A673 (cell line): ENCODE measurements around the gene SUN3. TPM values are rescaled to one million over a fixed set of nuclear protein-coding genes. Genes with fewer than 3 reads are reported as not detected.

ENCODE experiments used
- BruUV-seq: library from RNA; stranded (reverse); fragments of 400-500 nt; replicated peaks from 2 replicates; lab custom pipeline; 2021; lab: Mats Ljungman, UMichigan
- CTCF ChIA-PET: fragments of 300-600 bp; sonication (Branson Sonifier 250); formaldehyde crosslinking; loops from one replicate; lab custom pipeline; 2022; ENCODE audit warnings: antibody characterized with exemption; lab: Charles Lee
- POLR2A ChIA-PET: fragments of 300-600 bp; sonication (Branson Sonifier 250); formaldehyde crosslinking; loops from one replicate; lab custom pipeline; 2022; ENCODE audit warnings: antibody characterized with exemption; ENCODE audit not compliant: low non-redundant PET; lab: Charles Lee
- DNase-seq: peaks from one replicate; pipeline ENCODE4 v3.0.0-alpha.2; 2015; ENCODE audit warnings: low spot score
- H3K27ac ChIP-seq: fragments of 200-600 bp; sonication (generic); 2 replicates; pipeline ENCODE4 v1.5.1; 2016; ENCODE audit warnings: mixed run types, low read depth, mild to moderate bottlenecking, mixed read lengths, antibody characterized with exemption, low read length; ENCODE audit not compliant: poor library complexity, severe bottlenecking
- H3K27me3 ChIP-seq: fragments of 200-600 bp; sonication (generic); replicated peaks from 2 replicates; pipeline ENCODE4 v1.6.1; 2017; ENCODE audit warnings: mixed run types, low read depth, mild to moderate bottlenecking, mixed read lengths, antibody characterized with exemption, low read length; ENCODE audit not compliant: insufficient read depth, poor library complexity
- H3K36me3 ChIP-seq: fragments of 200-600 bp; sonication (generic); 2 replicates; pipeline ENCODE4 v1.6.1; 2016; ENCODE audit warnings: mixed run types, mild to moderate bottlenecking, mixed read lengths, antibody characterized with exemption, low read length; ENCODE audit not compliant: insufficient read depth, poor library complexity, severe bottlenecking
- H3K4me1 ChIP-seq: fragments of 200-600 bp; sonication (generic); 2 replicates; pipeline ENCODE4 v1.6.1; 2017; ENCODE audit warnings: mixed run types, mild to moderate bottlenecking, mixed read lengths, antibody characterized with exemption, low read length; ENCODE audit not compliant: insufficient read depth, poor library complexity, severe bottlenecking
- H3K4me3 ChIP-seq: fragments of 200-600 bp; sonication (generic); 2 replicates; pipeline ENCODE4 v1.5.1; 2016; ENCODE audit warnings: low read depth, mixed run types, mild to moderate bottlenecking, mixed read lengths, low read length; ENCODE audit not compliant: poor library complexity, severe bottlenecking
- H3K9me3 ChIP-seq: fragments of 200-600 bp; sonication (generic); 2 replicates; pipeline ENCODE4 v1.6.1; 2016; ENCODE audit warnings: mixed run types, low read depth, mild to moderate bottlenecking, mixed read lengths, antibody characterized with exemption, low read length; ENCODE audit not compliant: poor library complexity, severe bottlenecking
- CTCF ChIP-seq: fragments of 300-800, 200-600 bp; sonication (generic); conservative IDR thresholded peaks from 2 replicates; pipeline ENCODE4 v1.5.1; 2017; ENCODE audit warnings: low read depth, mild to moderate bottlenecking, antibody characterized with exemption, low read length, moderate library complexity, mixed read lengths
- EZH2 ChIP-seq: fragments of 200-600 bp; sonication (generic); IDR thresholded peaks from 2 replicates; pipeline ENCODE4 v1.6.1; 2017; ENCODE audit warnings: borderline replicate concordance, low read depth, mild to moderate bottlenecking, mixed read lengths, antibody characterized with exemption, low read length; ENCODE audit not compliant: poor library complexity, severe bottlenecking
- intact Hi-C: fragments of 100-400 bp; cut with micrococcal nuclease; formaldehyde crosslinking; loops from one replicate; pipeline ENCODE4 v1.10.0; 2022; ENCODE audit not compliant: unreplicated experiment
- total RNA-seq: library from RNA; stranded (reverse); gene quantifications from 2 replicates; pipeline ENCODE4 v1.2.3, GENCODE V29; 2021

Gene SUN3
- total RNA-seq, 1 experiment from 2014 or later = not detected

- POLR2A ChIA-PET = no interaction called here
These were observed 36.5 kb downstream of the SUN3 start for GRCh38 chr7:47992446-47992845.

GRCh38 chr7:47991741-47992311 is 37.1 kb downstream of the SUN3 start:
- Histone ChIP-seq H3K36me3 (no peaks in the 10 kb centered on the region), H3K9me3 (no peaks in the 10 kb centered on the region), H3K4me3 (peak overlapping the region; percentile 40), H3K27me3 (no peaks in the 10 kb centered on the region), H3K4me1 (no peaks in the 10 kb centered on the region), H3K27ac (no peak overlapping the region)
- intact Hi-C loops = loop anchor here (1.0 kb wide), 1 partner anchor 118 kb away; no protein-coding TSS in a partner anchor
- ChIA-PET POLR2A (no interaction called here), CTCF (interaction anchor here (0.6 to 1.8 kb wide), 4 partner anchors 9 to 118 kb away, joined by 4 to 13 read pairs (median 6); no protein-coding TSS in a partner anchor)
- TF ChIP-seq EZH2 = no peak
- TF ChIP-seq CTCF = peak; percentile 77
- DNase-seq = peak; percentile 84
- BruUV-seq = no TSS peak

More at GRCh38 chr7:47992446-47992845, 36.5 kb downstream of the SUN3 start:
- no TSS peak for BruUV-seq
- Histone ChIP-seq H3K27ac (no peak overlapping the region), H3K27me3 (no peaks in the 10 kb centered on the region), H3K36me3 (no peaks in the 10 kb centered on the region), H3K4me1 (no peaks in the 10 kb centered on the region), H3K4me3 (peak overlapping the region; percentile 40), H3K9me3 (no peaks in the 10 kb centered on the region)
- CTCF ChIA-PET = interaction anchor here (0.6 to 1.8 kb wide), 3 partner anchors 11 to 118 kb away, joined by 4 to 13 read pairs (median 7); no protein-coding TSS in a partner anchor
- no peak for DNase-seq
- intact Hi-C loops = no loop called here
- no peak for TF ChIP-seq CTCF
- TF ChIP-seq EZH2 = no peak

- intact Hi-C loops = loop anchor here (1.0 kb wide), 1 partner anchor 119 kb away; no protein-coding TSS in a partner anchor
- H3K27me3 ChIP-seq = no peaks in the 10 kb centered on the region
- no peak for DNase-seq
- H3K36me3 ChIP-seq = no peaks in the 10 kb centered on the region
- H3K27ac ChIP-seq = no peak overlapping the region
- no peaks in the 10 kb centered on the region for H3K4me1 ChIP-seq
- peak overlapping the region; percentile 40 for H3K4me3 ChIP-seq
- CTCF ChIA-PET = interaction anchor here (0.6 to 1.8 kb wide), 3 partner anchors 9 to 119 kb away, joined by 5 to 13 read pairs (median 7); no protein-coding TSS in a partner anchor
- H3K9me3 ChIP-seq = no peaks in the 10 kb centered on the region
- no TSS peak for BruUV-seq
- TF ChIP-seq CTCF (no peak), EZH2 (no peak)
- POLR2A ChIA-PET = no interaction called here
These were observed 37.6 kb downstream of the SUN3 start for GRCh38 chr7:47991270-47991669.
